GM18873 (cell line): ENCODE data around the gene WDR31.

Experiments used
- ATAC-seq: cut with Tn5 transposase; IDR thresholded peaks from one replicate; pipeline ENCODE4 v1.9.1; 2021; ENCODE audit warnings: mild to moderate bottlenecking, moderate library complexity, moderate number of reproducible peaks; ENCODE audit not compliant: unreplicated experiment, low FRiP score

The WDR31 gene

DNA sequence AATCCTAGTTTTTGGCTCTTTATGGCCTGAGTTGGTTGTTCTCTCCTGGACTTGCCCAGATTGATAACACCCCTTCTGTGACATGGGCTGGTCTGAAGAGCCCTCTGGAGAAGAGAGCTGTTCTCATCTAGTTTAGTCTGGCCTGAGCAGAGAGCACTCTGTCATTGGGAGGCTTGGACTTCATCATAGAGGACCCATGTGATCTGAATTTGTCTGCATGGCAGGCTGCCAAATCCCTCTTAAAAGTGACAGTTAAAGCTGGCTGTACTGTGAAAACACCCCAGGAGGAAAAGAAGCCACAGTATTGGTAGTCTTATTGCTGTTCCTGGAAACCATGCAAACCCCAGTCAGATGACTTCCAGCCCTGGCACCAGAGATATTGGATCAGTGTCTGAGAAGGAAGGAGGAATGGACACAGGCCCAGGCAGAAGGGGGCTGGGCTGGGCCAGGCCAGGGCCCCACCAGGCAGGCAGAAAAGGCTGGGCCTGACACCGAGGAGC is 3.7 kb upstream of the WDR31 start:
- no peak for ATAC-seq

GRCh38 chr9:113341712-113342410 is 1.8 kb upstream of the WDR31 start:
- no peak for ATAC-seq

DNA sequence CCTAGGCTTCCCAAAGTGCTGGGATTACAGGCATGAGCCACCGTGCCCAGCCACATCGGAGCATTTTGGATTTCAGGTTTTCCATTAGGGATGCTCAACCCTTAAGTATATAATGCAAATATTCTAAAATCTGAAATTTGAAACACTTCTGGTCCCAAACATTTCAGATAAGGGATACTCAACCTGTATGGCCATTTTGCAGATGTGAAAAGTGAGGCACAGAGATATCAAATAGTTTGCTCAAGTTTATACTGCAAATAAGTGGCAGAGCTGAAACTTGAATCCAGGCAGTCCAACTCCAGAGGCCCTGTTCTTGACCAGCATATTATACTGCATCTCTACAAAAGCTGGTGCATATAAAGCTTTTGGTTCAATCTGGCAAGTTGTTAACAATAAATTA is 2.4 kb downstream of the WDR31 start:
- no peak for ATAC-seq

DNA sequence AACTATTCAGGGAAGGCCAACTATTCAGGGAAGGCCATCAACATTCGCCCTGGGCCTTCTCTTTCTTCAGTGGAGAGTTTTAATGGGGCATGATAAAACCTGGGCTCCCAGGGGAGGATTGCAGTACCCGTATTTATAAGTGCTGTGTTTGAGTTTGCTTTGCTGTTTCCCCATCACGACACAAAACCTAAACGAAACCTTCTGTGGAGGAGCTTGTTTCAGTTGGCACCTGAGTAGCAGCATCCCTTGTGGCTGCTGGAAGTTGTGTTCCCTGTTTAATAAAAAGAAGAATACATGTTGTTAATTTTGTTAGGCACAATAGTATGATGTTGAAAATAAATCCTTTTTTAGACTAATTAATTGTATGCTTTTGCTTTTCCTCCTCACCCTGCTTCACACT is 8.3 kb downstream of the WDR31 start:
- no peak for ATAC-seq

DNA sequence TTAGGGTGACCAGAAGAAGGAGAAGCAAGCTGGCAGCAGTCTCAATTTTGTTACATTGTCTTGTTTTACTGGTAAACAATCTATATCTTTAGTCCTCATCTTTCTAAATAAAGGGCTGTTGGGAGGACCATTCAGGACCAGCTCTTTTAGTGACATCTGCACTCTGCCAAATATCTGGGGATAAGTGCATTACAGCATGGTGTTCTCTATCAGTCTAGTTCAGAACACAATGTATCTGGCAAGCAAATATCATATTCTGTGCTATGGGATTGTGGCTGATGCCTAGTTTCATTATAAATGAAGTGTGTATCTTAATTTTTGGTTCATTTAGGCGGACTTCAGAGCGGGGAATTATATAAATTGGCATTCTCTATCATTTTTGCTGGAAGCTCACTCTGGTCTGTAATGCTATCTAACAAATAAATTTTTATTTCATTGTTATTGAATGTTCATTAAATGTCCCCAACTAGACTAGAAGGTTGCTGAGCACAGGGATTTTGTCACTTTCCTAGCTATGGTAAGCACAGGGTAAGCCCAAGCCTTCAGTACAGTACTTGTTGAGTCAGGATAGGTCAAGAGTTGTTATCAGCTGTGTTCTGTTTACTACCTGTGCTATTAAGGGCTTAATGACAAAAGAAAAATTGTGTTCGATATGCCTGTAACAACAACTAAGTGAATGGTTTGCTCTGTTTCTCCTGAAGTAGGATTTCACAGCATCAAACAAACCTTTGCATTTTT is 11.9 kb downstream of the WDR31 start:
- ATAC-seq = no peak

DNA sequence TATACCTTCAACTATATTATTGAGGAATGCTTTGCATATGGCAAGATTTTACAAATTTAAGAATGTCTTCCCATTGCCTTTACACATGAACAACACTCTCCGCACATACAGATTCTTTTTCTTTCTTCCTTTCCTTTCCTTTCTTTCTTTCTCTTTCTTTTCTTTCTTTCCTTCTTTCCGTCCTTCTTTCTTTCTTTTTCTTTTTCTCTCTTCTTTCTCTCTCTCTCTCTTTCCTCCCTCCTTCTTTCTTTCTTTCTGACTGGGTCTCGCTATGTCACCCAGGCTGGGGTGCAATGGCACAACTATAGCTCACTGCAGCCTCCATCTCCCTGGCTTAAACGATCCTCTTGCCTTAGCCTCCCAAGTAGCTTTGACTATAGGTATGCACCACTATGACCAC is 13.8 kb downstream of the WDR31 start:
- ATAC-seq = no peak

DNA sequence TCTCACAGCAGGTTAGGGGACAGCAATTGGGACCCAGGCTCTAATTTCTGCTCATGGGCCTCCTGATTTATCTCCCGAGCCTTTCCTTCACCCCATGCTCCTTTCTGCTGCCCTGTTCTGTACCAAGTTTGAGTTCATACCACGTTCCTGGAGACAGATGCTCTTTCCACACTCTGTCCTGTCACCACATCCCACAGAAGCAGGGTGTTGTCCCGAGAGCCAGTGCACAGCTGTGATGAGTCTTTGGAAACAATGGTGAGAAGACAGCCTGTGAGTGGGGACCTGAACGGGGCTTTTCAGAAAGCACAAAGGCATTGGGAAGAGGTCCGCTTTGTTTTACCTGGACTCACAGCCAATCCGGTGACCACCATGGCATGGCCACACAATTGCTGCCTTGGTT is 17.4 kb downstream of the WDR31 start:
- ATAC-seq = no peak

- ATAC-seq = no peak
Measured at GRCh38 chr9:113320051-113320450, 20.0 kb downstream of the WDR31 start.

GRCh38 chr9:113319054-113319453 is 21.0 kb downstream of the WDR31 start:
- ATAC-seq = no peak

GRCh38 chr9:113317777-113318176 is 22.3 kb downstream of the WDR31 start:
- ATAC-seq = no peak

DNA sequence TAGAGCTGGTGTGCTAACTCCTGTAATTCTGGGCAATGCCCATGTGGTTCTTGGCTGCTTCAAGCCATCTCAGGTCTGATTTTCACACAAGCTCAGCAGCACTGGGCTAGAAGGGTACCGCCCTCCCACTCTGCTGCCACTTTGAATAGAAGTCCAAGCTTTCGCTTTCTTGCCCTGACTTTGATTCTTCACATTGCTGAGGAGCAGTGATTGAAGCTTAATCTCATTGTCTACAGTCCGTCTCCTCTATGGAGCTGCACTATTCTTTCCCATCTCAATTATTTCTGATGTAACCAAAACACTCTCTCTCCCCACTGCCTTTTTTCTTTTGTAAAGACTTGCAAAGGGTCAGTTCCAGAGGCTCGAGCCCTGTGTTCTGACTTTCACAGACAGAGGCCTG is 24.0 kb downstream of the WDR31 start:
- no peak for ATAC-seq

DNA sequence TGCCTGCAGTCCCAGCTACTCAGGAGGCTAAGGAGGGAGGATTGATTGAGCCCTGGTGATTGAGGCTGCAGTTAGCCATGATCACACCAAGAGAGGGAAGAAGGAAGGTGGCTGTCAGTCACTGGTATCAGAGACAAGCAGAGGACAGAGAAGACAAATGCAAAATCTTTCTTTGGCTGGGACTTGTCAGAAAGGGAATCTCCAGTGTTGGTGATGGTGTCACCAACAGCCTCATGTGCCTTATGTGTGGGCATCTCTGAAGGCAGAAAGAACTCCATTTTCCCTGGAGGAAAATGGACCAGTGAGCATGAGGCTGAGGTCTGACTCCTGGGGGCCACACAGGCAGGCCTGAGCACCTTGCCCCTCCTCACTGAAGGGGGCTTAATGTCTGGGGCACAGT is 24.8 kb downstream of the WDR31 start:
- no peak for ATAC-seq

- no peak for ATAC-seq
Measured at GRCh38 chr9:113313261-113313660, 26.8 kb downstream of the WDR31 start.

DNA sequence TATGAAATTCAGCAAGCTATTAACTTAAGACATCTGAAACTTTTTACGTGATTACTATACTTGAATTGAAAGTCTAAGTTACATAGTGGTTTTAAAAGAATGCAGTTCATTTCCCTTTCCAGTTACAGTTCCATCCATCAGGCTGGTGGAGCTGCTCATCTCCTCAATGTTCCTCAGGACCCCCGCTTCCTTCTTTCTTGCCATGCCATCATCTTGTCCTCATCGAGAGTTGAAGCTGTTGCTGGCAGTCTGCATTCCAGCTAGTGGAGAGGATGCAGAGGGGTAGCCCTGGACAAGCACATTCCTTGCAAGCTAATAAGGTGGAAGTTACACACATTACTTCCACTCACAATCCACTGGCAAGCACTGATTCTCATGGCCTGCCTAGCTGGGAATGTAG is 28.1 kb downstream of the WDR31 start:
- no peak for ATAC-seq

DNA sequence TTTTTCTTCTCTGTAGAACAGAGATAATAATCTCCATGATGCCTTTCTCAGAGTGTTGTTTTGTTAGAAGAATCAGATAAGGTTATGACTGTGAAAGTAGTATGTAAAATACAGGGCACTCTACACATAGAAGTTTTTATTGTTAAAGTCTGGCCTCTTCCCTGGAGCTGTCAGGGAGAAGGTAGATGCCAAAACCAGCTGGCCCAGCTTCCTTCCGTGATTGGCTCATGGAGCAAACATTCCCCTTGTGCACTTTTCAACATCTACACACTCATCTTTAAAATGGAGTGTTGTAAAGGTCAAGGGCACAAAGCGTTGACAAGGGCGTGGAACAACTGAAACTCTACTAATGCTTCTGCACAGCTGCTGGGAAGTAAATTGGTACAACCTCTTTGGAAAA is 29.5 kb downstream of the WDR31 start:
- ATAC-seq = no peak

DNA sequence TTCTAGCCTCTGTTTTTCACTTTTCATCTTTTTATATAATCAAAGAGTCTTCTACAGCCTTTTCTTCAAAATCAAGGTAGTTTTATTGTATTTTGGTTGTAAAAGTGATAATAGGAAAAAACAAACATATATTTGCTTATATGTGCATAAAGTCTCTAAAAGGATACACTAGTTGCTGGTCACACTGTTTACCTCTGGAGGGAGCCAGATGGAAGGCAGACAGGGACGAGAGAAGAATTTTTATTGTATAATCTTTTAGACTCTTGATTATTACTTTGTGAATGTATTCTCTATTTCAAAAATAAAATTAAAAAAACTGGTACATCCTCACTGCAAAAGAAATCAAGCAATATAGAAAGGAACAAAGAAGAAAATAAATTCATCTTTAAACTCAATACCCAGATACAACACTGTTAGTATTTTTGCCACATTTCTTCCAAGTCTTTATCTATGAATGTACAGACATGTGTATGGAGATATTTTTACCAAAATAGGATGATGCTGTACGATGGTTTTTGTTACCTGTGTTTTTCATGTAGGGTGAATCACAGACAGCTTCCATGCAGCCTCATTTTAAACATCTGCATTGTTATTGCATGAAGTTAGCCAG is 30.8 kb downstream of the WDR31 start:
- no peak for ATAC-seq

- ATAC-seq = no peak
Measured at GRCh38 chr9:113307396-113307975, 32.6 kb downstream of the WDR31 start.

GRCh38 chr9:113306566-113306965 is 33.5 kb downstream of the WDR31 start:
- no peak for ATAC-seq

- ATAC-seq = no peak
Measured at GRCh38 chr9:113302792-113303418, 37.2 kb downstream of the WDR31 start, which contains the start of gene RNF183. TSS of gene RNF183 (minus strand) at chr9:113303376. CDS start at chr9:113298184, 5,192 bp downstream.

DNA sequence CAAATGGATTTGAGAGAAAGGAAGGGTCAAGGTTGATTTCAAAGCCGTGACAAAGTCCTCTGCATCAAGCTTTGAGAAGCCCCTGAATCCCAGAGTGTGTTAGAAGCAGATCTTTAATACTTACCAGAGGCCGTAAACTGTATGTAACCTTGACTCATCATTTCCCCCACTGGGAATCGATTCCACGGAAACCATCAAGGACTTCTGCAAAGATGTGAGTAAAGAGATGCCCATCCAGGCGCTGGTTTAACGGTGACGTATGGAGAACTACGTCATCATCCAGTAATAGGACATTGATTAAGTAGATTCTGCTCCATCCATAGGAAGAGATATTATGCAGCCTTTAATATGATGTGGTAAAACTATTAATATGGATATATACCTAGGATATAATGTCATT is 38.5 kb downstream of the WDR31 start:
- ATAC-seq = no peak
